Measurements from ENCODE around the gene SAMD4A.

SAMD4A gene

DNA sequence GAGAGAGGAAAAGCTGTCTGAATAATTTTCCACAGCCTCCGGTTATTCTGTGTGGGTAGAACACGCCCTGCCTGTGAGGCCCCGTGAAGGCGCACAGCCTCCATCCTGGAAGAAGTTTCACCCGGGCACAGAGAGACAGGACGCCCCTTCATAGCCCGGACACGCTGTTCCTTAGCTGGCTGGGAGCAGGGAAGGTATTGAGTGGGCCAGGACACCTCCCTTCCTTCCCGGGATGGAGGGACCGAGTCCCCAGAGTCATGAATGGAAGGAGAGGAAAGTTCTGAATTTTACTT, 200.2 kb downstream of the SAMD4A start:
- no peak for DNase-seq

GRCh38 chr14:54767450-54767849, 200.5 kb downstream of the SAMD4A start:
- DNase-seq = no peak

DNA sequence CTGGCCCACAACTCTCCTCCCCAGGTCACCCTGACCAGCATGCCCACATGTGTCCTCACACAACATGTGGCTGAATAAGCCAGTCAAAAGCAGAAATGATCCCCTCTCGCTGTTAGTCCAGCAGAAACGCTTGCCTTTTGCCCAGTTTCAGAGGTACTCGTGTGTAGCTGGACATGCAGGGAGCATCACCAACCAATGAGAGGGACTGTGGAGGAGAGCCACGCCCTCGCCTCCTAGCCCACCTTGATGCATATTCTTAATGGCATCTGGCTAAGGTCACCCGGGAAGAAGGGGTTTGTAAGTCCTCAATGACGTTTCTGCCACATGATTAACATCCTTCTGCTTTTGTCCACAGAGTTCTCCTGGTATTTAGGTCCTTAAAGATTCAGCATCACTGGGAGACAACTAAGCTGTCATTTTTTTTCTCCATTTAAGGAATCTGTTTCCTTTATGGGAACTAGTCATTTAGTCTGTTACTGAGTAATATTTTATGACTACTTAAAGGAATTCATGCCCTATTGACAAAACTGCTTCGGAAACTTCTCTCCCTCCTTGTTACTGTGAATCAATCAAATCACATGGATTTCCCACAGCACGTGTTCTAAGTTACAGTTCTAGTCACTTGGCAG, 201.7 kb downstream of the SAMD4A start:
- no peak for DNase-seq

GRCh38 chr14:54769951-54770863, 203.3 kb downstream of the SAMD4A start:
- DNase-seq = no peak

- no peak for DNase-seq
Measured at GRCh38 chr14:54771411-54772027, 204.6 kb downstream of the SAMD4A start.

GRCh38 chr14:54772451-54772881, 205.5 kb downstream of the SAMD4A start:
- DNase-seq = no peak

DNA sequence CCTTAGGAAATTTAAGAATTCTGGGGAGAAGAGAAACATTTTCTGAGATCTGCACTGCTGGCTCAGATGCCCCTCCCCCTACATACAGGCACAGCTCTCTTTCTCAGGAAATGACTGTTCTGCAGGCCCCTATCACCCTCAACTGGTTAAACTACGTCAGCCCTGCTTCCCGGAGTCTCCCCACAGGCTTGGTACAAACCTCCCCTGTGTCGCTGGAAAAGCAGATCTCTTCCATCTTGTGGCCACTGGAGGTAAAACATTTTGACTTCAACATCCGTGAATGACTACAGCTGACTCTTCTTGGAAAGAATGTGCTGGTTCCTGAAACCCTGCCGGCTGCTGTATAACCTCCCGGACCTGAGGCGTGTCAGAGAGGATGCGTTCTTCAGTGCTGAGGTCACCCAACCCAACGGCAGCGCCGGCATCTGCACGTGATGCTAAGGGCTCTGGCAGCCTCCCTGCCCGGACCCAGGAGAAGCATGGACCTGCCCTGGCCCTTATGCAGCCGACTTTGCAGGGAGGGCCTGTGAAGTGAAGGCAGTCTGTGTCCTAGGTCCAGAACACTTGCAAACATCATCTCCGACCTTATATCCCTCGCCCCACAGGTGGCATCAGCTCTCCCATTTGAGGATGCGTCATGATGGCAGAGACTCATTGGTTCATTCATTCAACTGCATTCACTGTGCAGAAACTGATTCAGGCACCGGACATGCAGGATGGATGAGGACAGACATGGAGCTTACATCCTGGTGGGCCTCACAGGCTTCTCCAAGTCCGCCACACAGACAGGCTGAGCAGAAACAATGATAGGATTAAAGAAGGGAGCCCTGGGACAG, 206.5 kb downstream of the SAMD4A start:
- DNase-seq = peak; percentile 98

DNA sequence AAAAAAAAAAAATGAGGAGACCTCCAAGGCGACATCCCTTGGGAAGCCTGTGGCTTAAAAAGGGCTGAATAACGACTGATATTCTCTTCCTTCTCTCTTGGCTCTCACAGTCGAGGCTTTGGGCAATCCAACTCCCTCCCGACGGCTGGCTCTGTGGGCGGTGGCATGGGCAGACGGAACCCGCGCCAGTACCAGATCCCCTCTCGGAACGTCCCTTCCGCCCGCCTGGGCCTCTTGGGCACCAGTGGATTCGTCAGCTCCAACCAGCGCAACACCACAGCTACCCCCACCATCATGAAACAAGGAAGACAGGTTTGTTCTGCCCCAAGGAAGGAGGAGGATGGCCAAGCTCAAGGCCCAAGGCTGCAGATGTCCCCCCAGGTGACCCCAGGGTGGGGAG, 207.9 kb downstream of the SAMD4A start:
- no peak for DNase-seq

GRCh38 chr14:54775486-54776140, 208.7 kb downstream of the SAMD4A start:
- no peak for DNase-seq

DNA sequence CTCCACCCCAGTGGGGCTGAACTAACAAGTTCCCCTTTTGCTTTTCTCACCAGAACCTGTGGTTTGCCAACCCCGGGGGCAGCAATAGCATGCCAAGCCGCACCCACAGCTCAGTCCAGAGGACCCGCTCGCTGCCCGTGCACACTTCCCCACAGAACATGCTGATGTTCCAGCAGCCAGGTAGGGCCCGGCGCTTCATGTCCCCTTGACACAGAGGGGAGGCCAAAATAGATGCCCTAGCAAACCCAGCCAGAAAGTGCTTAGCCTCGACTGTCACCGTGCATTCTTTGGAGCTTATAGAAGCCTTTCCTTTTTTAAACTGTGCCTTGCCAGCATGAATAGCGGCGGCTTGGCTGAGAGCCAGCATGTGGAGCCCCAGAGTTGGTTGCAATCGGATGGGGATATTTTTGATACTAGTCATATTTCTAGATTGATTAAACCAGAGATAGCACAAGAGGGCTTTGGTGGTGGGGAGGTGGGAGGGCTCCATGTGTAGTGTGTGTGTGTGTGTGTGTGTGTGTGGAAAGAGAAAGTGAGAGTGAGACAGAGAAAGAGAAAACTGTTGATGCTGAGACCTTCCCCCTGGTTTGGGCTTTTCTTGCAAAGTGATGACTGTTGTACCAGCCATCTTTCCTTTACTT, 209.6 kb downstream of the SAMD4A start:
- DNase-seq = peak; percentile 65

GRCh38 chr14:54777395-54777794, 210.5 kb downstream of the SAMD4A start:
- no peak for DNase-seq

- no peak for DNase-seq
Measured at GRCh38 chr14:54778618-54779345, 211.9 kb downstream of the SAMD4A start.

GRCh38 chr14:54781080-54781479, 214.2 kb downstream of the SAMD4A start:
- no peak for DNase-seq

DNA sequence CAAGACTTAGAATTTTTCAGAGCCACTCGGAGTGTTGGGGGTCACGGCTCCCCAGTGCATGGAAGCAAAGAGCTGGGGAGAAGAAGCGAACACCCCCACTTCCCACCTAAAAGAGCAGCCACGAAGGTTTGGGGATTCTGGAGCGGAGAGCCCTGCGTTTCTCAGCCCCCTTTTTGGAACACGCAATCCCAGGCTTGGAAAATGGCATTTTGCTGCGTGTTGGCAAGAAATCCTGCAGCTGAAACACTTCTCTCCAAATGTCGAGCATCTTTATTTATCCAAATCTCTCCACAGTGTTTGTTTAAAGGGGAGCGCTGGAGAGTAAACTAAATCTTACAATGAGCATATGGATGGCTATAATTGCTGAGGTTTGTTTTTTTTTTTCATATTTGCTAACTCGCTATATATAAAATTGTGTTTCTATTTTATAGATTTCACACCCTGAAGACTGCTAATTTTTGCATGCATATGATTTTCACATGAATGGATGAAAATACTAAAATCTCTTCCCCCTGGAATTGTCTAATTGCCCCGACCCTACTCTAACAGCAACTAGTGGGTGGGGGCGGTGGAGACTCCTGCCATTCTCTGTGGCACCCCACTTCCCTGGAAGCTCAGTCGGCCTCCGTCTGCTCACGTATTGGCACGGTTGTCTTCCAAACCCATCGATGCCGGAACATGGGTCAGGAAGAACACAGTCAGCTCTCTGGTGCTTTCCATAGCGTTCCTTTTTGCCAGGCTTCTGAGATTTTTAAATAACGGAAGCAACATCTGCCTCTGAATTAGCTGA, 215.2 kb downstream of the SAMD4A start:
- no peak for DNase-seq

DNA sequence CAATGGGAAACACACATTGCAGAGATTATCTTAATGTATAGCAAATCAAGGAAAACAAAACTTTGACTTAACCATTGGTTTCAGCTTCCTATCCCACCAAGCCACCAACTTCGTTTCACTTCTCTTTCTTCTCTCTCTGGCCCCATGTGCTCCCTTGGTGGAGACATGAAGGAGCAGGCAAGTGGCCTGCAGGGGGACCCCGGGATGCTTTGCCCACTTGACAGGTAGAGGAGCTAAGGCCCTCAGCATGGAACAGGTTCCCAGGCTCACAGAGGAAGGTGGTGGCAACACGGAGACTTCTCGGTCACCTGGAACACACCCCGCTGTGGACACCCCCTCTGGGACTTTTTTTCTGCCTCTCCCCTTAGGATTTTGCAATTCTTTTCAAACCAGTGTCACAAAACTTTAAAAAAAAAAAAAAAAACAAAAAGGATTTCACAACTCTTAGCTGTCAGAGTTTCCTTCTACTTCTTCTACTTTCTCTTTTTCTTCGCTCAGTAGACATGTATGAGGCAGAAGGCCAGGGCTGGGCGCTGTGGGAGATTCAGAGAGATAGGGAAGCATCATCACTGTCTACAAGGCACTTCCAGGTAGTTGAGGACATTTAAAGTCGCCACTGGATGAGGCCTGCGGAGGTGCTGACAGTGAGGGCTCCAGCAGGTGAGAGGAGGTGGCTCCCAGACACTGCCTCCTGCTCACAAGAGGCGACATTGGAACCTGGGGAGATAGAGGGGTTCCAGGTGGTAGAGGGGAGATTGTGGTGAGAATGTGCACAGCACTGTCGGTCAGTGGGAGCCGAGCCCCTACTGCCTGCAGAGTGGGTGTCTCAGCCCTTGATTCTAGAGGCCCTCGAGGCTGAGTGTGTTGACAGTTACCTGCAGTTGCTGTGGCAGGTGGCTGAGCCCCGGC, 216.1 kb downstream of the SAMD4A start:
- DNase-seq = no peak

GRCh38 chr14:54783660-54784015, 216.7 kb downstream of the SAMD4A start:
- no peak for DNase-seq

- no peak for DNase-seq
Measured at GRCh38 chr14:54784060-54784459, 217.1 kb downstream of the SAMD4A start.

GRCh38 chr14:54784657-54785056, 217.7 kb downstream of the SAMD4A start:
- DNase-seq = no peak

GRCh38 chr14:54785136-54785777, 218.3 kb downstream of the SAMD4A start:
- DNase-seq = no peak

Data from amniotic stem cell (primary cell).